ENCODE data around the gene TMEM88. TPM values are rescaled to one million over a fixed set of nuclear protein-coding genes. Genes with fewer than 3 reads are reported as not detected.

Gene TMEM88
- total RNA-seq, 6 experiments from 2014 or later = 0.40 to 1.3 (median 0.60) TPM

DNA sequence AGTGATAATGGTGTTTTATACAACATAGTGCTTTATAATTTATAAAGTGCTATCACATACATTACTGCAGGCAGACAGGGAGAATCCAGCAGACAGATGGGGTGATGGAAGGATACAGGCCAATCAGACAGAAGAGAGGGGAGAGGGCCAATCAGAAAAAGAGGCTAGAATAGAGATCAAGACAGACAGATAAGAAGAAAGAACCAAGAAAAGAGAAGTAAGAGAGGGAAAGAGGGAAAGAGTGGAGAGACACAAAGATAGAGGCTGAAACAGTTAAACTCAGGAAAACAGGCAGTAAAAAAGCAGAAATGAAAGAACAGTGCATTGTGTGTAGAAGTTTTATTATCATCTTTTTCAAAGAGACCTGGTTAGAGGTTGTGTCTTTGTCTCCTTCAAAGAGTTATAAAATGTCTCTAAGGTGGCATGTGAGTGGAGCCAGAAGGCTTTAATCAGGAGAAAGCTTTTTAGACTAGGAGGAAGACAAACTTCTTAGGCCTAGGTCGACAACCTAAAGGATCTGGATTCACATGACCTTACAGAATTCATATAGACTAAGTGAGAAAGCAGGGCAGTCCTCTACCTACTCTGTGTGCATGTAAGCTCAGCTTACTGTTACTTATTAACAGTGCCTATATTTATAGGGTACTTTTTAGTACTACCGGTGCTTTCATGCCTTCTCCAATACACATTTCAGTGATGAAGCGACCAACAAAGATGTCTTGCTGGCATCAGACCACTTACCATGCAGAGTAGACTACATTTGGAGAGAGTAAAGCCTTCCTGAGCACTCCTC, 25.4 kb downstream of the TMEM88 start:
- Mint-ChIP-seq H3K4me1 (ENCODE audit: low read depth) (peaks cover 5% of the 10 kb centered on the region), H3K4me3 (no peak overlapping the region), H3K27me3 (ENCODE audit: insufficient read depth) (no peaks in the 10 kb centered on the region), H3K36me3 (ENCODE audit: low read depth) (no peaks in the 10 kb centered on the region; the same call in 1 of the 2 replicates), H3K9me3 (no peaks in the 10 kb centered on the region), H3K27ac (no peak overlapping the region)
- TF ChIP-seq, protein P1, sequence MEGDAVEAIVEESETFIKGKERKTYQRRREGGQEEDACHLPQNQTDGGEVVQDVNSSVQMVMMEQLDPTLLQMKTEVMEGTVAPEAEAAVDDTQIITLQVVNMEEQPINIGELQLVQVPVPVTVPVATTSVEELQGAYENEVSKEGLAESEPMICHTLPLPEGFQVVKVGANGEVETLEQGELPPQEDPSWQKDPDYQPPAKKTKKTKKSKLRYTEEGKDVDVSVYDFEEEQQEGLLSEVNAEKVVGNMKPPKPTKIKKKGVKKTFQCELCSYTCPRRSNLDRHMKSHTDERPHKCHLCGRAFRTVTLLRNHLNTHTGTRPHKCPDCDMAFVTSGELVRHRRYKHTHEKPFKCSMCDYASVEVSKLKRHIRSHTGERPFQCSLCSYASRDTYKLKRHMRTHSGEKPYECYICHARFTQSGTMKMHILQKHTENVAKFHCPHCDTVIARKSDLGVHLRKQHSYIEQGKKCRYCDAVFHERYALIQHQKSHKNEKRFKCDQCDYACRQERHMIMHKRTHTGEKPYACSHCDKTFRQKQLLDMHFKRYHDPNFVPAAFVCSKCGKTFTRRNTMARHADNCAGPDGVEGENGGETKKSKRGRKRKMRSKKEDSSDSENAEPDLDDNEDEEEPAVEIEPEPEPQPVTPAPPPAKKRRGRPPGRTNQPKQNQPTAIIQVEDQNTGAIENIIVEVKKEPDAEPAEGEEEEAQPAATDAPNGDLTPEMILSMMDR (IDR thresholded peaks at IDR 0.05) = no peak
- no peak for DNase-seq

DNA sequence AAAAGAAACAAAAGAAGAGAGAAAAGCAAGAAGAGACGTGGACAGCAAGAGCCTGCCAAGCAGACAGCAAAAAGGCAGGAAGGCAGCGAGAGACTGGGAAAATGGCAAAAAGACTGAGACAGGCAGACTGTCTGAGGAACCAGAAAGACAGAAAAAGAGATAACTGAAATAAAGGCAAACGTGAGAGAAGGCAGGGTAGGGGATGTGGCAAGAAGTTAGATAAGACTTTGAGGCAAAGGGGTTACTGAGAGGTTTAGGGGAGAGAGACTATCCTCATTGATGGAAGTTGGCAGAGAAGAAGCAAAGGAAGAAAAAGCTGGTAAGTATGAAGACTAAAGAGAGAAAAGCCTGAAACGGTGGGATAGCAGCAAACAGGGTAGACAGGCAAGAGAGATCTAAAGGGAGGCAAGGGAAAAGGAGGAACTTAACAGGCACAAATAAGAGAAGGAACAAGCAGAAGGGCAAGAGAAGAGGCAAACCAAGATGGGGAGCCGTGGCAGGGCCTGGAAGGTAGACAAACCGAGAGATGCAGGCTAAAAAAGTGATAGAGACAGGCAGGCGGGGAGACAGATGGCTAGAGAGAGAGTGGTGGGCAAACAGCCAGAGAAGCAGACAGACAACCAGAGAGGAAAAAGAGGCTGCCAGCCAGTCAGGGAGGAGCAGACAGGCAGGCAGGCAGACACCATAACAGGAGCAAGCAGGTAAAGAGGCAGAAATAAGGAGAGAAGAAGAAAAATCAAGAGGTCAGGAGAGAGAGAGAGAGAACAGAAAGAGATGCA, 26.6 kb downstream of the TMEM88 start:
- no peaks in the 10 kb centered on the region for H3K36me3 Mint-ChIP-seq (ENCODE audit: low read depth)
- H3K4me1 Mint-ChIP-seq (ENCODE audit: low read depth) = peaks cover 5% of the 10 kb centered on the region
- TF ChIP-seq, protein P1 (IDR thresholded peaks at IDR 0.05) = no peak
- H3K4me3 Mint-ChIP-seq = no peak overlapping the region
- no peak for DNase-seq
- no peaks in the 10 kb centered on the region for H3K9me3 Mint-ChIP-seq
- no peak overlapping the region for H3K27ac Mint-ChIP-seq
- peaks cover 2% of the 10 kb centered on the region; the same call in 1 of the 2 replicates for H3K27me3 Mint-ChIP-seq (ENCODE audit: insufficient read depth)

- Mint-ChIP-seq H3K9me3 (no peaks in the 10 kb centered on the region), H3K36me3 (ENCODE audit: low read depth) (no peaks in the 10 kb centered on the region), H3K27me3 (ENCODE audit: insufficient read depth) (peaks cover 2% of the 10 kb centered on the region; the same call in 1 of the 2 replicates), H3K4me3 (no peak overlapping the region), H3K4me1 (ENCODE audit: low read depth) (peaks cover 5% of the 10 kb centered on the region), H3K27ac (no peak overlapping the region)
- TF ChIP-seq, protein P1 (IDR thresholded peaks at IDR 0.05) = no peak
- DNase-seq = no peak
These were observed 27.2 kb downstream of the TMEM88 start for GRCh38 chr17:7882068-7882467.

DNA sequence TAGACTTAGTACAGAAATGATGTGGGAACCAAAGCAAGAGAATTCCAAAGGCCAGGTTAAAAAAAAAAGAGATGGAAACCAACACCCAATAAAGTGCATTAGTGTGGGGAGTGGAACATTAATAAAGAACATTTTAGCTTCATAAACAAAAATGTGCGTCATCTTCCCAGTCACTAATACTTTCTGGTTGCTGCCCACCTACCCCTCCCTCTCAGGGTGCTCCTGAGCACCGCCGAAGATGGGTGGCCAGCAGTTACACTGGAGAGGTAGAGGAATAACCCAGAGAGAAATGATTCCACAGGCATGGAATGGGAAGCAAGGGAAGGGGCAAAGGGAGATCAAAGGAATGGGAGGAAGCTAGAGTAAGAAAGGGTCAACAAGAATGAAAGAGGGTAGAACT, 27.8 kb downstream of the TMEM88 start:
- TF ChIP-seq, protein P1 (IDR thresholded peaks at IDR 0.05) = no peak
- Mint-ChIP-seq H3K4me1 (ENCODE audit: low read depth) (peaks cover 5% of the 10 kb centered on the region), H3K9me3 (no peaks in the 10 kb centered on the region), H3K4me3 (no peak overlapping the region), H3K27me3 (ENCODE audit: insufficient read depth) (peaks cover 2% of the 10 kb centered on the region; the same call in 1 of the 2 replicates), H3K36me3 (ENCODE audit: low read depth) (no peaks in the 10 kb centered on the region), H3K27ac (no peak overlapping the region)
- no peak for DNase-seq

DNA sequence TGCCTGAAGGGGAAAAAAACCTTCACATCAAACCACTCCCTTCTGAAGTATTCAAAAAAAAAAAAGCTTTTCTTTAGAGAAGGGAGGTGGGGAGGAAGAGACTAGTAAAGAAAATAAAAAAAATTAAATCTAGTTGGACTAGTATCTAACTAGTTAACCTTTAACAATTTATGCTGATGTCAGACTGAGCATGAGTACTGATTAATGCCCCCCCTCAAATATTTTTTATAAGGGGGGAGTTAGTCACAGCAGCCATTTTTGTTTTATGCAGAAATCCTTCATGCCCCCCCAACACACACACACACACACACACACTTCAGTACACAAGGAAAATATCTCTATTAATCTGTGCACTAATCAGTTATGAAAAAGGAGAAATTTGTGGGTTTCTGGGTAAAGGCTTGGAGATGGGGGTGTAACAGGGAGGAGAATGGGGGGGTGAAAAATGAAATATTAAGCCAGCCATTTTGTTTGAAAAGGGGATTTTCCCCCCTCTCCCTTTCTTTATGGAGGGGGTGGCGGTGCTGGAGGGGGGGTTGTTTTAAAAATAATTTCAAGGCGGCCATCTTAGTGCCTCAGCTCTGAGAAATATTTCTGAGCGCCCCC, 29.0 kb downstream of the TMEM88 start:
- Mint-ChIP-seq H3K4me1 (ENCODE audit: low read depth) (peaks cover 5% of the 10 kb centered on the region), H3K27ac (peak overlapping the region; percentile 89), H3K4me3 (no peak overlapping the region; the same call in 1 of the 2 replicates), H3K27me3 (ENCODE audit: insufficient read depth) (peaks cover 2% of the 10 kb centered on the region; the same call in 1 of the 2 replicates), H3K36me3 (ENCODE audit: low read depth) (no peaks in the 10 kb centered on the region), H3K9me3 (no peaks in the 10 kb centered on the region)
- DNase-seq = no peak
- TF ChIP-seq, protein P1 (IDR thresholded peaks at IDR 0.05) = no peak
